ENCODE results near the gene ID4.

Gene ID4

GRCh38 chr6:19836799-19837510 is at the start of gene ID4:
Gene ID4, plus strand, starts transcription at chr6:19837370. Its CDS starts 385 bp downstream, at chr6:19837755.
- DNase-seq (ENCODE audit: low read depth in 2 of 2) = no peak

- no peak for DNase-seq (ENCODE audit: low read depth in 2 of 2)
Observed at GRCh38 chr6:19788686-19789085, 48.5 kb upstream of the ID4 start.

GRCh38 chr6:19789100-19789803 is 47.9 kb upstream of the ID4 start:
- no peak for DNase-seq (ENCODE audit: low read depth in 2 of 2)

GRCh38 chr6:19791267-19791666 is 45.9 kb upstream of the ID4 start:
- no peak for DNase-seq (ENCODE audit: low read depth in 2 of 2)

- DNase-seq (ENCODE audit: low read depth in 2 of 2) = no peak
Observed at GRCh38 chr6:19795211-19795610, 42.0 kb upstream of the ID4 start.

- no peak for DNase-seq (ENCODE audit: low read depth in 2 of 2)
Observed at GRCh38 chr6:19796452-19796851, 40.7 kb upstream of the ID4 start.

- DNase-seq (ENCODE audit: low read depth in 2 of 2) = no peak
Observed at GRCh38 chr6:19798362-19798761, 38.8 kb upstream of the ID4 start.

GRCh38 chr6:19802656-19803055 is 34.5 kb upstream of the ID4 start:
- no peak for DNase-seq (ENCODE audit: low read depth in 2 of 2)

- no peak for DNase-seq (ENCODE audit: low read depth in 2 of 2)
Observed at GRCh38 chr6:19803331-19804204, 33.6 kb upstream of the ID4 start.

GRCh38 chr6:19804205-19805128 is 32.7 kb upstream of the ID4 start:
- DNase-seq (ENCODE audit: low read depth in 2 of 2) = peak; percentile 27 to 60

GRCh38 chr6:19805129-19805481 is 32.1 kb upstream of the ID4 start:
- DNase-seq (ENCODE audit: low read depth in 2 of 2) = no peak

- DNase-seq (ENCODE audit: low read depth in 2 of 2) = no peak
Observed at GRCh38 chr6:19806971-19807396, 30.2 kb upstream of the ID4 start.

GRCh38 chr6:19811397-19812079 is 25.6 kb upstream of the ID4 start:
- no peak for DNase-seq (ENCODE audit: low read depth in 2 of 2)

- DNase-seq (ENCODE audit: low read depth in 2 of 2) = no peak
Observed at GRCh38 chr6:19812512-19813119, 24.6 kb upstream of the ID4 start.

GRCh38 chr6:19818805-19819204 is 18.4 kb upstream of the ID4 start:
- no peak for DNase-seq (ENCODE audit: low read depth in 2 of 2)

GRCh38 chr6:19824058-19824807 is 12.9 kb upstream of the ID4 start:
- no peak for DNase-seq (ENCODE audit: low read depth in 2 of 2)

- no peak for DNase-seq (ENCODE audit: low read depth in 2 of 2)
Observed at GRCh38 chr6:19827247-19827646, 9.9 kb upstream of the ID4 start.

GRCh38 chr6:19827903-19828302 is 9.3 kb upstream of the ID4 start:
- DNase-seq (ENCODE audit: low read depth in 2 of 2) = no peak

GRCh38 chr6:19830171-19830570 is 7.0 kb upstream of the ID4 start:
- DNase-seq (ENCODE audit: low read depth in 2 of 2) = no peak

- DNase-seq (ENCODE audit: low read depth in 2 of 2) = no peak
Observed at GRCh38 chr6:19831358-19831757, 5.8 kb upstream of the ID4 start.

Measured in activated CD4-positive, alpha-beta T cell treated with anti-CD3 and anti-CD28 coated beads for 24 hours (primary cell).